Testis (tissue), 2 donors: ENCODE data around the gene SELENOH.

Source experiments
- CTCF ChIP-seq, 3 experiments: fragments of 450-650 bp in 2 of 3; fragments of 200-600 bp in 1 of 3; sonication (generic) in 1 of 3; IDR thresholded peaks; one replicate each; pipeline ENCODE4 v1.5.1; 2016 to 2019; ENCODE audit warnings: antibody characterized with exemption in 3 of 3, mild to moderate bottlenecking in 2 of 3, moderate library complexity in 1 of 3
- POLR2A ChIP-seq: fragments of 450-650 bp; IDR thresholded peaks from one replicate; pipeline ENCODE4 v1.6.1; 2017; ENCODE audit warnings: antibody characterized with exemption, mild to moderate bottlenecking, moderate library complexity

GRCh38 chr11:57711414-57712255 lies 29.7 kb upstream of the SELENOH start, which contains the start of gene MED19:
- TF ChIP-seq CTCF (IDR thresholded peaks at IDR 0.05) (no peak), POLR2A (no peak)
